ENCODE results near the gene DPP6. TPM values are rescaled to one million over a fixed set of nuclear protein-coding genes. Genes with fewer than 3 reads are reported as not detected.

Gene DPP6
- total RNA-seq, 1 experiment from 2014 or later: not detected

- intact Hi-C loops (cut with micrococcal nuclease): no loop called here
Observed at GRCh38 chr7:154892459-154892858, 840.3 kb downstream of the DPP6 start.

GRCh38 chr7:154896076-154896475 lies 843.9 kb downstream of the DPP6 start:
- Histone ChIP-seq H3K79me2 (ENCODE audit: low read length) (no peaks in the 10 kb centered on the region), H3K36me3 (ENCODE audit: low read depth, low read length) (no peaks in the 10 kb centered on the region), H3K9me2 (replicated peaks; ENCODE audit: low read length) (no peaks in the 10 kb centered on the region), H3K9me3 (ENCODE audit: low read length) (no peaks in the 10 kb centered on the region), H3F3A (ENCODE audit: low read length, unreplicated experiment) (no peaks in the 10 kb centered on the region), H3K4me1 (ENCODE audit: insufficient read depth, low read length) (no peaks in the 10 kb centered on the region), H3K4me3 (ENCODE audit: low read length) (no peak overlapping the region), H3K27ac (ENCODE audit: low read length) (no peak overlapping the region), H2AFZ (ENCODE audit: low read length) (no peak overlapping the region), H3K4me2 (ENCODE audit: low read length) (no peak overlapping the region), H3K9ac (ENCODE audit: low read length) (no peak overlapping the region), H3K27me3 (ENCODE audit: low read length) (peaks cover 31% of the 10 kb centered on the region; the same call in 1 of the 2 replicates), H4K20me1 (ENCODE audit: low read length) (no peaks in the 10 kb centered on the region)
- no peak for TF ChIP-seq EZH2phosphoT487 (IDR thresholded peaks at IDR 0.05; ENCODE audit: borderline replicate concordance, low read length)
- no peak for TF ChIP-seq EZH2 (IDR thresholded peaks at IDR 0.05; ENCODE audit: low read length, unreplicated experiment)
- DNase-seq (no peak), ATAC-seq (no peak)
- intact Hi-C loops (cut with micrococcal nuclease): no loop called here
- POLR2A ChIA-PET (ENCODE audit: unreplicated experiment): no interaction called here
- CTCF ChIA-PET: no interaction called here
- BruUV-seq (replicated peaks): no TSS peak

More at GRCh38 chr7:154892459-154892858, 840.3 kb downstream of the DPP6 start:
- DNase-seq (no peak), ATAC-seq (no peak)
- Histone ChIP-seq H3K9me3 (ENCODE audit: low read length) (no peaks in the 10 kb centered on the region), H3K79me2 (ENCODE audit: low read length) (no peaks in the 10 kb centered on the region), H3K9ac (ENCODE audit: low read length) (no peak overlapping the region), H4K20me1 (ENCODE audit: low read length) (no peaks in the 10 kb centered on the region), H3K27ac (ENCODE audit: low read length) (no peak overlapping the region), H3K4me1 (ENCODE audit: insufficient read depth, low read length) (no peaks in the 10 kb centered on the region), H3K36me3 (ENCODE audit: low read depth, low read length) (no peaks in the 10 kb centered on the region), H3K9me2 (replicated peaks; ENCODE audit: low read length) (no peaks in the 10 kb centered on the region), H3F3A (ENCODE audit: low read length, unreplicated experiment) (no peaks in the 10 kb centered on the region), H3K27me3 (ENCODE audit: low read length) (peaks cover 16% of the 10 kb centered on the region; the same call in 1 of the 2 replicates), H3K4me2 (ENCODE audit: low read length) (no peak overlapping the region), H2AFZ (ENCODE audit: low read length) (no peak overlapping the region), H3K4me3 (ENCODE audit: low read length) (no peak overlapping the region)
- TF ChIP-seq EZH2 (IDR thresholded peaks at IDR 0.05; ENCODE audit: low read length, unreplicated experiment) (no peak), CTCF (conservative IDR thresholded peaks at IDR 0.05; ENCODE audit: low read depth, low read length) (no peak), EZH2phosphoT487 (IDR thresholded peaks at IDR 0.05; ENCODE audit: borderline replicate concordance, low read length) (no peak)
- CTCF ChIA-PET: no interaction called here
- BruUV-seq (replicated peaks): no TSS peak
- POLR2A ChIA-PET (ENCODE audit: unreplicated experiment): no interaction called here

DNA sequence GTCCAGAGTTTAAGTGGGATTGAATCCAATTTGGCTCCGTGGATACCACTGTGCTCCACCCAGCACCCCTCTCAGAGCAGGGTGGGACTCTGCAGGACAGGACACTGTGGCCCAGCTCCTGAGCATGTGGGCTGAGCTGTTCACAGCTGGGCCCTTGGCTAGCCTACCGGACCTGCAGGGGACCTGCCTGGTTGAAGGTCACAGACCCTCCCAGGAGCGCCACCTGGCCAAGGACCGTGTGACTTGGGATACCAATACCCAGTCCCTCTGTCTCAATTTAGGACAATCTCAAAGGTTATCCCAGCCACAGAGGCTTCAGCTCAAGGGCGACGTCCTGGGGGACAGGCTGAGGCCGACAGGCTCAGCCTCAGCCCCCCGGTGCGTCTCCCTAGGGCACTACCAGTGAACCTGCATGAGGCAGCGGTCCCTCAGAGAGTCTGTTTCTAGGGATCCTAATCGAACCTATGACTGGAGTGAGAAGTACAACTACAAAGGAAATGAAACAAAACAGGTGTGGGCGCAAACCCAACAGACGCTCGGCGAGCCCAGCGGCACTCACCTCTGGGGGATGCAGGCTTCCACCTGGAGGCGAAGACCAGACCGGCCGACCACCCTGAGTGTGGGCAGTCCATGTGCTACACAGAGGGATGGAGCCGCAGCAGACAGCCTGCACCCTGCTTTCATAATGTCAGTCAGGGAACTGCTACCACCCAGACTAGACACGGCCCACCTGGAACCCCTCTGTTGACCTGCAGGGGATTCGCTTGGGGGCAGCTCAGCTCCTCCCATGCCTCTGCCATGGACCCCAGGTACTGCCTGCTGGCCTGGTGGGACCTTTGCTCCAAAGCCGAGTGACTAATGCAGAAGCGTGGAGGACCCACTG lies 847.0 kb downstream of the DPP6 start:
- H4K20me1 ChIP-seq (ENCODE audit: low read length): no peaks in the 10 kb centered on the region
- no peak overlapping the region for H3K27ac ChIP-seq (ENCODE audit: low read length)
- no TSS peak for BruUV-seq (replicated peaks)
- no peak overlapping the region for H3K4me3 ChIP-seq (ENCODE audit: low read length)
- DNase-seq: no peak
- no peaks in the 10 kb centered on the region for H3K36me3 ChIP-seq (ENCODE audit: low read depth, low read length)
- peaks cover 32% of the 10 kb centered on the region; the same call in 1 of the 2 replicates for H3K27me3 ChIP-seq (ENCODE audit: low read length)
- H3K79me2 ChIP-seq (ENCODE audit: low read length): no peaks in the 10 kb centered on the region
- ATAC-seq: no peak
- H3F3A ChIP-seq (ENCODE audit: low read length, unreplicated experiment): no peaks in the 10 kb centered on the region
- TF ChIP-seq EZH2phosphoT487 (IDR thresholded peaks at IDR 0.05; ENCODE audit: borderline replicate concordance, low read length) (no peak), CTCF (conservative IDR thresholded peaks at IDR 0.05; ENCODE audit: low read depth, low read length) (no peak), EZH2 (IDR thresholded peaks at IDR 0.05; ENCODE audit: low read length, unreplicated experiment) (no peak)
- no peak overlapping the region for H3K9ac ChIP-seq (ENCODE audit: low read length)
- H3K9me2 ChIP-seq (replicated peaks; ENCODE audit: low read length): no peaks in the 10 kb centered on the region
- CTCF ChIA-PET: no interaction called here
- intact Hi-C loops (cut with micrococcal nuclease): no loop called here
- H3K4me1 ChIP-seq (ENCODE audit: insufficient read depth, low read length): no peaks in the 10 kb centered on the region
- no peak overlapping the region for H2AFZ ChIP-seq (ENCODE audit: low read length)
- POLR2A ChIA-PET (ENCODE audit: unreplicated experiment): no interaction called here
- H3K4me2 ChIP-seq (ENCODE audit: low read length): no peak overlapping the region
- H3K9me3 ChIP-seq (ENCODE audit: low read length): no peaks in the 10 kb centered on the region
